ENCODE measurements around the gene HOXB4.
A peak's percentile ranks its signal among the peaks of the same experiment; 100 is the strongest.

HOXB4 gene

GRCh38 chr17:48551596-48552465 lies 26.3 kb downstream of the HOXB4 start:
- intact Hi-C loops (cut with DNase I), result no loop called here
- peak in 1 of 10 donors; percentile 81 for DNase-seq

DNA sequence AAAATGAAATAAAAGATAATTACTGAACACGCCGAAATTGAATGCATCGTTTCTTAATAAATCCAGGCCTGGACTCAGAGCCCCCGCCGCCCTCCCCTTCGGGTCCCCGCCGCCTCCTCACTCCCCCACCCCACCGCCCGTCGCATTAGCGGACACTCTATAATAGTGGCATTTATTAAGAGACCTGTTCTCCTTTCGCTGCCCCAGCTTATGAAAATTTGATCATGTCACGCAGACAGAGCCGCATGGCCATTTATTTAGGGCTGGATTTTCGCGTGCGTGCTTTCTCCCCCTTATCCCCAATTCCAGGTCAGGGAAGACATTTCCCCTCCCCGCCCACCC lies 27.0 kb downstream of the HOXB4 start:
- intact Hi-C loops (cut with DNase I), result no loop called here
- no peak for DNase-seq

GRCh38 chr17:48550502-48551213 lies 27.5 kb downstream of the HOXB4 start:
- intact Hi-C loops (cut with DNase I), result no loop called here
- DNase-seq, result no peak

- intact Hi-C loops (cut with DNase I), result no loop called here
- DNase-seq, result no peak
Measured at GRCh38 chr17:48549914-48550501, 28.1 kb downstream of the HOXB4 start.

GRCh38 chr17:48549281-48549630 lies 28.9 kb downstream of the HOXB4 start:
- DNase-seq, result no peak
- intact Hi-C loops (cut with DNase I), result no loop called here

DNA sequence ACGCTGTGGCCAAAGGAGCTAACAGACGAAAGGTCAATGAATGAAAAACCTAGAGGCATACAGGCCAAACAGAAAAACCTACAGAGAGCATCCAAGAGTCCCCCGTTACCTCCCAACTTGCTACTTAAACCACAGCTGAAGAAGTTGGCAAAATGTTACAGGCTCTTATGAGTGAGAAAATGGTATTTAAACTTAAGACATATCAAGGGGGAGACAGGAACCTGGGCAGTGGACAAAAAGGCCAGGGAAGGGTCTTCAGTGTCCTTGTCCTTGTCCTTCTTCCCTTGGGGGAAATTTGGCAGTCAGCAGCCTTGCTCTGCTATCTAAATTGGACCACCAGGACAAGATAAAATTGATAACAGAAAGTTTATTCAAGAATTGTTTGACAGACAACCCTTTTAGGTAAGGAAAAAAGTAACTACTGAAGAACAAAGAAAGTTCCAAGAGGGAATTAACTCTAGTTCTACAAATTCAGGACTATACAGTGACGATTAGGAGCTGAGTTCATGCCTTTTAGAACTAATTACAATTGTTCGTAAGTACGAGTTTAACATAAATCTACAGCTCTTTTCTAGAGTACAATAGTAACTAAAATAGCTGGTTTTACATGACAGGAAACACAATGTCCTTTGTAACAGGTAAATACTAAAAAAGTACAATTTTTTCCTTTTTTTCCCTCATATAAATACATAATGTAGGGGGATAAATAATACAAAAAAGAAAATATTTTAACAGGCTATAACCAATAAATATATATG lies 29.4 kb downstream of the HOXB4 start:
- no peak for DNase-seq

GRCh38 chr17:48547808-48548522 lies 30.2 kb downstream of the HOXB4 start:
- no peak for DNase-seq
- intact Hi-C loops (cut with DNase I), result no loop called here

More for the DNA sequence above, 29.4 kb downstream of the HOXB4 start:
- intact Hi-C loops (cut with DNase I), result no loop called here

GRCh38 chr17:48546924-48547807 lies 31.0 kb downstream of the HOXB4 start:
- intact Hi-C loops (cut with DNase I), result no loop called here
- DNase-seq, result no peak

- DNase-seq, result no peak
Measured at GRCh38 chr17:48546137-48546923, 31.8 kb downstream of the HOXB4 start.

GRCh38 chr17:48545539-48545938 lies 32.6 kb downstream of the HOXB4 start:
- no peak for DNase-seq
- intact Hi-C loops (cut with DNase I), result no loop called here

More at GRCh38 chr17:48546137-48546923, 31.8 kb downstream of the HOXB4 start:
- intact Hi-C loops (cut with DNase I), result no loop called here

GRCh38 chr17:48545022-48545375 lies 33.2 kb downstream of the HOXB4 start, which contains the start of gene HOXB2:
Gene HOXB2 (minus strand): TSS chr17:48545109. CDS start chr17:48544911, 198 bp downstream.
- intact Hi-C loops (cut with DNase I), result no loop called here
- no peak for DNase-seq

GRCh38 chr17:48544349-48545021 lies 33.7 kb downstream of the HOXB4 start:
- intact Hi-C loops (cut with DNase I), result no loop called here

DNA sequence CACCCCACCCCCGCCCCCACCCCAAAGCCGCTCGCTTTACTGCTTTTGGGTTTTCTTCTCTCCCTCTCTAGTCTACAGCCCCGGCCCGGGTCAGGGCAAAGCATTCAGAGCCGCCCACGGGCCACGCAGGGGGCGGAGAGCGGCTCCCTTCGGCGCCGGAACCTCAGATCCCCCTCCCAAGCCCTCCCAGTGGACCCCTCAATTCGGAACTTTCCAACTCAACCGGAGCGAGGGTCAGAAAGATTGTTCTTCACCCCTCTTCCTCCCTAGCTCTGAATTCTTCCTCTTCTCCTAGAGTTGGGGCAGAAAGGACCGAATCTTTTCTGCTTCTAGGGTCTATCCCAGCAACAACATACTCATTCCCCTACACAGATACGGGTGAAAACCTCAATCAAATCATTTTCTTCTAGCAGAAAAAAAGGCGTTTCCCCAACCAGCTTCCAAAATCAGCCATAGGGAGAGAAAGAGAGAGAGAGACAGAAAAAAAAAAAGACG lies 34.2 kb downstream of the HOXB4 start:
- intact Hi-C loops (cut with DNase I), result no loop called here
- DNase-seq, result no peak

More at GRCh38 chr17:48544349-48545021, 33.7 kb downstream of the HOXB4 start:
- DNase-seq, result no peak

GRCh38 chr17:48543107-48543853 lies 34.9 kb downstream of the HOXB4 start:
- no peak for DNase-seq
- intact Hi-C loops (cut with DNase I), result no loop called here

- intact Hi-C loops (cut with DNase I), result no loop called here
Measured at GRCh38 chr17:48542698-48543106, 35.4 kb downstream of the HOXB4 start.

DNA sequence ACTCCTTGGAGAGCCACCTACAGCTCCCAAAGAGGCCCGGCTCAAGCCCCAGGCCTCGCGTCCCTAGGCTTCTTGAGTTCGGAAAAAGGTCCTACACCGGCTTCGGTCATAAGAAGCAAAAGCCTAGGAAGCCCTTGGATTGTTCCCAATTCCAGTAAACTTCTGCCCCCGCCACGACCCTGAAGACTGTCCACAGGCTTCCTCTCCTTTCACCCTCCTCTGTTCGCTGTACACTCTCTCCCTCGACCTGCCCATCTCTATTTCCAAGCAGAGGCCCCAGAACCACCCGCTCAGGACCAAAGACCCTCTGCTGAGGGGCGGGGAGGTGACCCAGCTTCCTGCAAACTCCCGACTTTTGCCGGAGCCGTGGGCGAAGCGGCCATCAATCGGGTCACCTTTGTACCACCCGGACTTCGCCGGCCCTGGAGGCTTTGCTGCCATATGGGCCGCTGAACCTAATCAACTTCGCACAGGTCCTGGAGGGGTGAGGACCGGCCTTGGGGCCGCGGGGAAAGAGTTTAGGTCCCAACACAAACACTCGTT lies 36.0 kb downstream of the HOXB4 start:
- no peak for DNase-seq
- intact Hi-C loops (cut with DNase I), result no loop called here

More at GRCh38 chr17:48542698-48543106, 35.4 kb downstream of the HOXB4 start:
- DNase-seq, result no peak
